ENCODE results near the gene PSD4. TPM values are rescaled to one million over a fixed set of nuclear protein-coding genes. Genes with fewer than 3 reads are reported as not detected.
A peak's percentile ranks its signal among the peaks of the same experiment; 100 is the strongest.

Gene PSD4
- total RNA-seq, 2 experiments from 2014 or later: 232 to 274 TPM

DNA sequence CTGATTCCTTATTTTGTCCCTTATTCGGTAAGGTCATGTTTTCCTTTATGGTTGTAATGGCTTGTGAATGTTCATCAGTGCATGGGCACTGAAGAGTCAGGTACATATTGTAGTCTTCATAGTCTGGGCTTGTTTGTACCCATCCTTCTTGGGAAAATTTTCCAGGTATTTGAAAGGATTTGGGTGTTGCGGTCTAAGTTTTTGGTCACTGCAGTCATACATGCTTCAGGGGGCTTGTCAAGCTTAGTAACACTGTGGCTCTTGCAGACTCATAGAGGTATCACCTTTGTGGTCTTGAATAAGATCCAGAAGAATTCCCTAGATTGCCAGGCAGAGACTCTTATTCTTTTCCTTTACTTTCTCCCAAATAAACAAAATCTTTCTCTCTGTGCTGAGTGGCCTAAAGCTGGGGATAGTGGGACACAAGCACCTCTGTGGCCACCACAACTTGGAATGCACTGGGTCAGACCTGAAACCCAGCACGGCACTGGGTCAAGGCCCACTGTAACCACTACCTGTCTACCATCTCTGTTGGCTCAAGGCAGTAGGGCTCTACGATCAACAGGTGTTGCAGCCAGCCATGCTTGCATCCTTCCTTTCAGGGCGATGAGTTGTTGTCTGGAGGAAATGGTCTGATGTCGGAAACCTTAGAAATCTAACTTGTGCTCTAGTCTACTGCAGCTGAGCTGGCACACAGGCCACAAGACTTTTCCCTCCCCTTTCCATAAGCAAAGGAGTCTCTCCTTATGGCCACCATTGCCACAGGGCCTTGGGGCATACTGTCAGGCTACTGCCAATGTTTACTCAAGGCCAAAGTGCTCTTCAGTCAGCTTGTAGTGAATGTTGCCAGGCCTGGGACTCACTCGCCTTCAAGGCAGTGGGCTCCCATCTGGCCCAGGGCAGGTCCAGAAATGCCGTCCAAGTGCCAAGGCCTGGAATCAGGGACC is 24.9 kb upstream of the PSD4 start:
- intact Hi-C loops (cut with DNase I, micrococcal nuclease): no loop called here
- POLR2A ChIA-PET: interaction anchor here (0.6 kb wide), 1 partner anchor 56 kb away, joined by 3 read pairs; no protein-coding TSS in a partner anchor
- no peaks in the 10 kb centered on the region for H3K27me3 Mint-ChIP-seq
- no peaks in the 10 kb centered on the region for H3K9me3 Mint-ChIP-seq (ENCODE audit: low read depth)
- no peak overlapping the region for H3K4me3 Mint-ChIP-seq
- CTCF ChIA-PET: interaction anchor here (1.1 to 1.6 kb wide), 5 partner anchors 10 to 69 kb away, joined by 3 to 11 read pairs (median 4); no protein-coding TSS in a partner anchor
- no peaks in the 10 kb centered on the region for H3K4me1 Mint-ChIP-seq
- no peak for ATAC-seq
- H3K36me3 Mint-ChIP-seq (ENCODE audit: low read depth): no peaks in the 10 kb centered on the region
- no peak overlapping the region for H3K27ac Mint-ChIP-seq
- no peak for DNase-seq

DNA sequence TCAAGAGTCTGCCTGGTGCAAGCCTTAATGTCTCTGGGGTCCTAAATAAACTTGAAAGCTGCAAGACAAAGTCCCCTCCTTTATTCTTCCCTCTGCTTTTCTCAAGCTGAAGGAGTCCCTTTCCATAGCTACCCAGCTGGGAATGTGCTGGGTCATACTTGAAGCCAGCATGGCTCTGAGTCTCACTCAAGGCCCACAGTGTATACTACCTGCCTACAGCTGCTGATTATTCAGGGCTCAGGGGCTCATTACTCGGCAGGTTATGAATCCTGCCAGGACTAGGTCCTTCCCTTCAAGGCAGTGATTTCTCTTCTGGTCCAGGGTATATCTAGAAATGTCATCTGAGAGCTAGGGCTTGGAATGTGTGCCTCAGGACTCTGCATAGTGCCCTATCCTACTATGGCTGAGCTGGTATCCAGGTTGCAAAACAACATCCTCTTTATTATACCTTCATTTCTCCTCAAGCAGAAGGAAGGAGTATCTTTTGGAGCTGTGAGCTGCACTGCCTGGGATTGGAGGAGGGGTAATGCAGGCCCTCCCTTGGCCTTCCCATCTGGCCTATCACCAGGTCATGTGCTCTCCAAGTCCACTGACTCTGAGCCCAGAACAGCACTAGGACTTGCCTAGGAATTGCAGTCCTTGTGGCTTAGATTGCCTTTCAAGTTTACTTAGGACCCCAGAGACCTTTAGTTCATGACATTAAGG is 24.1 kb upstream of the PSD4 start:
- POLR2A ChIA-PET: interaction anchor here (0.6 kb wide), 1 partner anchor 56 kb away, joined by 3 read pairs; no protein-coding TSS in a partner anchor
- CTCF ChIA-PET: interaction anchor here (1.3 to 1.6 kb wide), 4 partner anchors 10 to 70 kb away, joined by 3 to 11 read pairs (median 4); no protein-coding TSS in a partner anchor
- ATAC-seq (no peak), DNase-seq (no peak)
- no peaks in the 10 kb centered on the region for H3K4me1 Mint-ChIP-seq
- no peak overlapping the region for H3K4me3 Mint-ChIP-seq
- no peaks in the 10 kb centered on the region for H3K9me3 Mint-ChIP-seq (ENCODE audit: low read depth)
- no peaks in the 10 kb centered on the region for H3K36me3 Mint-ChIP-seq (ENCODE audit: low read depth)
- intact Hi-C loops (cut with DNase I, micrococcal nuclease): no loop called here
- no peak overlapping the region for H3K27ac Mint-ChIP-seq
- no peaks in the 10 kb centered on the region for H3K27me3 Mint-ChIP-seq

- H3K36me3 Mint-ChIP-seq (ENCODE audit: low read depth): no peaks in the 10 kb centered on the region
- no peak overlapping the region for H3K27ac Mint-ChIP-seq
- ATAC-seq (no peak), DNase-seq (no peak)
- intact Hi-C loops (cut with DNase I, micrococcal nuclease): no loop called here
- CTCF ChIA-PET: interaction anchor here (1.3 to 1.6 kb wide), 2 partner anchors 12 to 15 kb away, joined by 5 to 11 read pairs; no protein-coding TSS in a partner anchor
- POLR2A ChIA-PET: no interaction called here
- H3K9me3 Mint-ChIP-seq (ENCODE audit: low read depth): no peaks in the 10 kb centered on the region
- H3K4me1 Mint-ChIP-seq: no peaks in the 10 kb centered on the region
- H3K4me3 Mint-ChIP-seq: no peak overlapping the region
- no peaks in the 10 kb centered on the region for H3K27me3 Mint-ChIP-seq
Observed at GRCh38 chr2:113150258-113150601, 23.5 kb upstream of the PSD4 start.

DNA sequence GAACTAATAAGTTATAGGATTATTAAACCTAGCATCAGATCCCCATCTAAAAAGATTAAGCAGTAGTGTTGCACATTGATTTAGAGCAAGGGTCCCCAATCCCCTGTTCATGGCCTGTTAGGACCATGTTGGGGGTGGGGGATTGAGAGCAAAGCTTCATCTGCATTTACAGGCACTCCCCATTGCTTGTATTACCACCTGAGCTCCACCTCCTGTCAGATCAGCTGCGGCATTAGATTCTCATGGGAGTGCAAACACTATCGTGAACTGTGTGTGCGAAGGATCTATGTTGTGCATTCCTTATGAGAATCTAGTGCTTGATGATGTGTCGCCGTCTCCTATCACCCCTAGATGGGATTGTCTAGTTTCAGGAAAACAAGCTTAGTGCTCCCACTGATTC is 18.4 kb upstream of the PSD4 start:
- POLR2A ChIA-PET: interaction anchor here (4.0 kb wide), 1 partner anchor 19 kb away, joined by 22 read pairs; the partner anchor contains the start of gene PSD4
- H3K4me3 Mint-ChIP-seq: no peak overlapping the region

DNA sequence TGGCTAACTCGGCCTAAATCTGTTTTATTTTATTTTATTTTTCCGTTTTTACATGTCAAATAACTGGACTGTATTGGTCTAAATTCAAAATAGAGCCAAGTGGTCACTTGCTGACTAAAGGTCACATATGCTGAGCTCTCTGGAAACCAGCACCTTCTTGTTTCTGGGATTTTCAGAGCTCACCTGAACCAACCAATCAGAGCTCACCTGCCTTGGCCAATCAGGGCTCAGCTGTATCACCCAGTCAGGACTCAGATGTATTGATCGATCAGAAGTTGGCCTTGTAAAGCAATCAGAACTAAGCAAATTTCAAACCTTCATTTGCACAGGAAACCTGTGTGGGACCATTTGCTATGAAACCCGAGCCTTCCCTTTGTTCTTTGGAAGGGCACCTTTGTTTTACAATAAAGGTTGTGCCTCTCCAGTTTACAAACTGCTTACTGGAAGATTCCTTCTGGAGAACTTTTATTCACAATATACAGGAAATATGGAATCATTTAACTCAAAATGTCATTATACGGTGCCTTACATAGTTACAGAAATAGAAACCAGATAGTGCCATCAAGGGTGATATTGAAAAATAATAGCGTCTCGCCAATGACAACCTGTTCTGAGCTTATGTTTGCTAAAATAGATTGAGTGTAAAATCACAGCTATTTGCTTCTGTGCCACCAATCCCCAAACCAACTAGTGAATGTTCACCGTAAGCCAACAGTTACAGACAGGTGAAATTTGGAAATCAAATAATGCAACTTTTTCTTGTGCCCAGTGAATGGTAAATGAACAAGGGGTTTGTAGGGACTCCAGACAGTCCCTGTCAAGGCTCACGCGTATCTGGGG is 17.3 kb upstream of the PSD4 start:
- peak; percentile 61 for DNase-seq
- Mint-ChIP-seq H3K27ac (peak overlapping the region; percentile 48), H3K9me3 (ENCODE audit: low read depth) (no peaks in the 10 kb centered on the region), H3K4me3 (peak overlapping the region; percentile 82), H3K36me3 (ENCODE audit: low read depth) (no peaks in the 10 kb centered on the region), H3K4me1 (peaks cover 22% of the 10 kb centered on the region), H3K27me3 (no peaks in the 10 kb centered on the region)
- CTCF ChIA-PET: interaction anchor here (0.6 to 5.1 kb wide), 11 partner anchors 8 to 76 kb away, joined by 3 to 79 read pairs (median 5); partner anchors contain the start of gene PSD4
- ATAC-seq: peak; percentile 42
- POLR2A ChIA-PET: interaction anchor here (0.6 to 4.0 kb wide), 2 partner anchors 18 to 72 kb away, joined by 3 to 22 read pairs; partner anchors contain the start of gene PSD4
- intact Hi-C loops (cut with DNase I, micrococcal nuclease): loop anchor here (1.0 to 2.0 kb wide), 3 partner anchors 17 to 18 kb away; partner anchors contain the start of gene PSD4 (in 1 of the 2)

More for the DNA sequence above, 18.4 kb upstream of the PSD4 start:
- H3K4me1 Mint-ChIP-seq: peaks cover 22% of the 10 kb centered on the region
- H3K36me3 Mint-ChIP-seq (ENCODE audit: low read depth): no peaks in the 10 kb centered on the region
- H3K27ac Mint-ChIP-seq: no peak overlapping the region
- DNase-seq (no peak), ATAC-seq (no peak)
- CTCF ChIA-PET: interaction anchor here (0.6 to 5.1 kb wide), 6 partner anchors 16 to 70 kb away, joined by 3 to 79 read pairs (median 7); partner anchors contain the start of gene PSD4
- intact Hi-C loops (cut with DNase I, micrococcal nuclease): no loop called here
- H3K9me3 Mint-ChIP-seq (ENCODE audit: low read depth): no peaks in the 10 kb centered on the region
- H3K27me3 Mint-ChIP-seq: no peaks in the 10 kb centered on the region

- peak overlapping the region; percentile 82 for H3K4me3 Mint-ChIP-seq
- H3K4me1 Mint-ChIP-seq: peaks cover 22% of the 10 kb centered on the region
- intact Hi-C loops (cut with DNase I, micrococcal nuclease): loop anchor here (1.0 to 2.0 kb wide), 2 partner anchors 16 to 19 kb away; partner anchors contain the start of gene PSD4 (in 1 of the 2)
- DNase-seq (peak; percentile 74), ATAC-seq (peak; percentile 61)
- peak overlapping the region; percentile 90 for H3K27ac Mint-ChIP-seq
- no peaks in the 10 kb centered on the region for H3K27me3 Mint-ChIP-seq
- no peaks in the 10 kb centered on the region for H3K9me3 Mint-ChIP-seq (ENCODE audit: low read depth)
- CTCF ChIA-PET: interaction anchor here (0.7 to 5.1 kb wide), 13 partner anchors 9 to 963 kb away, joined by 3 to 79 read pairs (median 3); partner anchors contain the start of gene PSD4
- POLR2A ChIA-PET: interaction anchor here (4.0 kb wide), 1 partner anchor 17 kb away, joined by 22 read pairs; the partner anchor contains the start of gene PSD4
- no peaks in the 10 kb centered on the region for H3K36me3 Mint-ChIP-seq (ENCODE audit: low read depth)
Observed at GRCh38 chr2:113157118-113157896, 16.5 kb upstream of the PSD4 start.

DNA sequence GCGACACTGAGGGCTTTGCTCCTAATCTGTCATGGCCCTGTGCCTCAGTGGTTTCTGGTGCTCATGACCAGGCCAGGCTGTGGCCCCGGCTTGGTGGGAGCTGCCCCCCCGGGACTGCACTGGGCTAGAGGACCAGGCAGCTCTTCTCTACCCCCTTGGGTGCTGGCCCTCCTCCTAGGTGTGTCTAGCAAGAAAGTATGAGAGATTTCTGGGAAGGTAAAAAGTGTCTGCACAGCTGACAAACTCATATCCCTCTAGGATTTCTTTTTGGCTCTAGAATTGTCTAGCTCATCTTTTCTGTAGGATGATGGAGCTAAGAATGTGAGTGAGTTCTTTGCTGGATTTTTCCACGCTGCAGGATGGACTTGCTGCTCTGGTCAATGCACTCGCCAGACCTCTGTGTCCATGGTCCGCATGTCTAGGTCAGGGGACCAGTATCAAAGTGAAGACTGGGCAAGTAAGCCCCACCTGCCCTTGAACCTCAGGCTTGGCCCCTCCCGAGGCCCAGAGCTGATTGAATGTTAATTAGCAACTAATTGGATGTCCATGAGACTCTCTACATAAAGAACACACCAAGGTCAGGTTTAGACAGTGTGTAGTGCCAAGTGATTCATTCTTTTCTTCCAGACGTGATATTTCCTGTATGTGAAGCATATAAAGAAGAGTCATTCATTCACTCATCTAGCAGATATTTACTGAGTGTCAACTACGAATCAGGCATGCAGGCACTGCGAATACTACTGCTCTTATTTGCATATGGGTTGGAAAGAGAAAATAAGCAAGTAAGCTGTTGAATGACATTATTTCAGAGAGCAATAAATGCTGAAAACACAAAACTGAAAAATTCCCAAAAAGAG is 15.6 kb upstream of the PSD4 start:
- no peaks in the 10 kb centered on the region for H3K27me3 Mint-ChIP-seq
- intact Hi-C loops (cut with DNase I, micrococcal nuclease): loop anchor here (1.0 to 2.0 kb wide), 3 partner anchors 15 to 19 kb away; partner anchors contain the start of gene PSD4 (in 1 of the 2)
- no peaks in the 10 kb centered on the region for H3K9me3 Mint-ChIP-seq (ENCODE audit: low read depth)
- DNase-seq: peak; percentile 54
- no peaks in the 10 kb centered on the region for H3K36me3 Mint-ChIP-seq (ENCODE audit: low read depth)
- H3K4me3 Mint-ChIP-seq: peak overlapping the region; percentile 82
- H3K4me1 Mint-ChIP-seq: peaks cover 29% of the 10 kb centered on the region
- H3K27ac Mint-ChIP-seq: peak overlapping the region; percentile 90
- ChIA-PET POLR2A (interaction anchor here (1.0 to 4.0 kb wide), 2 partner anchors 16 to 18 kb away, joined by 3 to 22 read pairs; partner anchors contain the start of gene PSD4), CTCF (interaction anchor here (0.6 to 5.1 kb wide), 15 partner anchors 8 to 963 kb away, joined by 3 to 79 read pairs (median 3); partner anchors contain the start of gene PSD4)
- ATAC-seq: peak; percentile 89

DNA sequence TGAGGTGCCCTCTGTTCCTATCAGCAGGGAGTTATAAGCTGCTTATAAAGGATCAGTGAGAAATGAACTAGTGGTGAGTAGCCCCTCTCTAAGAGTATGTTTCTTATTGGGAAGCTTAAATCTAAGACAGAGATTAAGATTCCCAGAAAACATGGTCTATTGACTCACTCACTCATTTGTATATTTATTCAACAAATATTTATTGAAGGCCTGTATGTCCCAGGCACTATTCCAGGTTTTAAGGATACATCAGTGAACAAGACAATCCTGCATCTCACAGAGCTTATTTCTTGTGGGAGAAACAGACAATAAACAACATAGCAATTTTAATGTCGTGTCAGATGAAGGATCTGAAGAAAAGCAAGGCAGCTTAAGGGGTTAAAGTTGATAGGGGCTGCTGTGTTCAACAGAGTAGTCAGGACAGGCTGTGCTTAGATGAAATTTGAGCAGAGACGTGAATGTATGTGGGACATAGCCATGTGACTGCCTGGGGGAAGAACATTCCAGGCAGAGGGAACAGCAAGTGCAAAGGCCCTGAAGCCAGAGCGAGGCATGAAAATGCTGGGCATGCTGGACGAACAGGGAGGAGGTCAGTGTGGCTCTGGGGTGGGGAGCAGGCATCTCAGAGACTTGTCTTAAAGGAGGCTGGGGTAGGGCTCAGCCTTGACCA is 14.8 kb upstream of the PSD4 start:
- intact Hi-C loops (cut with DNase I, micrococcal nuclease): loop anchor here in 1 of 2 experiments (1.0 kb wide), 1 partner anchor 16 kb away; no protein-coding TSS in a partner anchor
- DNase-seq (no peak), ATAC-seq (no peak)
- ChIA-PET CTCF (interaction anchor here (0.6 to 5.1 kb wide), 12 partner anchors 9 to 231 kb away, joined by 3 to 79 read pairs (median 3); partner anchors contain the start of gene PSD4), POLR2A (interaction anchor here (1.0 to 4.0 kb wide), 2 partner anchors 15 to 17 kb away, joined by 3 to 22 read pairs; partner anchors contain the start of gene PSD4)
- Mint-ChIP-seq H3K36me3 (ENCODE audit: low read depth) (no peaks in the 10 kb centered on the region), H3K27ac (no peak overlapping the region), H3K4me3 (peak overlapping the region; percentile 82), H3K4me1 (peaks cover 29% of the 10 kb centered on the region), H3K27me3 (no peaks in the 10 kb centered on the region), H3K9me3 (ENCODE audit: low read depth) (no peaks in the 10 kb centered on the region)
